GM12878 (cell line): ENCODE data around the gene TUBB1. TPM values are rescaled to one million over a fixed set of nuclear protein-coding genes. Genes with fewer than 3 reads are reported as not detected.

Experiments
- ASH2L ChIP-seq: fragments of 300-600, 200-600 bp; sonication (generic); IDR thresholded peaks from 2 replicates; pipeline ENCODE4 v1.6.1; 2017; ENCODE audit warnings: low read depth, mild to moderate bottlenecking, borderline replicate concordance
- BCL11A ChIP-seq: IDR thresholded peaks from 2 replicates; pipeline ENCODE4 v1.6.1; 2011; ENCODE audit warnings: low read depth, low read length
- FOS ChIP-seq: IDR thresholded peaks from 3 replicates; pipeline ENCODE4 v1.6.1; 2011; ENCODE audit warnings: borderline replicate concordance; ENCODE audit not compliant: insufficient read length; ENCODE audit errors: extremely low read depth
- NR2C2 ChIP-seq: IDR thresholded peaks from 2 replicates; pipeline ENCODE4 v1.6.1; 2011; ENCODE audit warnings: borderline replicate concordance, low read depth; ENCODE audit not compliant: control insufficient read depth, insufficient read length
- POLR2AphosphoS5 ChIP-seq: IDR thresholded peaks from 2 replicates; pipeline ENCODE4 v1.6.1; 2011; ENCODE audit warnings: mild to moderate bottlenecking, low read length, inconsistent platforms
- RELA ChIP-seq: fragments of 450-650 bp; IDR thresholded peaks from 2 replicates; pipeline ENCODE4 v1.8.0; 2014; ENCODE audit warnings: borderline replicate concordance; ENCODE audit not compliant: partially characterized antibody
- STAT3 ChIP-seq: IDR thresholded peaks from 2 replicates; pipeline ENCODE4 v1.6.1; 2011; ENCODE audit warnings: low read depth, low read length, improper control_type of control experiment
- TAF1 ChIP-seq: IDR thresholded peaks from 2 replicates; pipeline ENCODE4 v1.6.1; 2011; ENCODE audit warnings: mild to moderate bottlenecking, low read depth, low read length, borderline replicate concordance
- YBX1 ChIP-seq: fragments of 450-650 bp; IDR thresholded peaks from 2 replicates; pipeline ENCODE4 v1.6.1; 2016; ENCODE audit warnings: antibody characterized with exemption
- ZSCAN29 ChIP-seq: fragments of 450-650 bp; IDR thresholded peaks from 2 replicates; pipeline ENCODE4 v1.6.1; 2017; ENCODE audit warnings: mild to moderate bottlenecking, moderate library complexity
- polyA plus RNA-seq, 11 experiments: library from polyadenylated mRNA; depleted of rRNA in 4 of 11; unstranded in 6 of 11; stranded (reverse) in 5 of 11; fragments of >200 nt; fragmentation: Nextera tagmentation in 4 of 11; fragmentation: Illumina TruSeq in 1 of 11; extraction: Ambion mirVana in 4 of 11; extraction: Trizol in 1 of 11; gene quantifications; 1 replicate in 1 of 11; 2 replicates in 10 of 11; pipeline versions ENCODE4 v1.2.1 to v1.2.3, GENCODE V29; 2011 to 2016; ENCODE audit warnings: inconsistent platforms in 2 of 11, missing spikeins in 2 of 11, low read depth in 1 of 11
- total RNA-seq, 4 experiments: library from RNA; depleted of rRNA in 3 of 4; stranded (reverse); fragments of >200 nt in 3 of 4; fragmentation: Illumina TruSeq in 1 of 4; extraction: Trizol in 1 of 4; gene quantifications; 2 replicates each; pipeline versions ENCODE4 v1.2.1 to v1.2.3, GENCODE V29; 2013 to 2021
- TF ChIP-seq, protein P1 (sequence below): fragments of 450-650 bp; IDR thresholded peaks from 2 replicates; pipeline ENCODE4 v1.6.1; 2016; ENCODE audit warnings: mild to moderate bottlenecking, moderate library complexity, borderline replicate concordance

The TUBB1 gene
- total and polyA plus RNA-seq, 10 of the 15 experiments (the other 5 are each of a cell fraction or from before 2014, with no cell fraction given): 0.02 to 0.20 (median 0.06) TPM; not detected in 3

- TF ChIP-seq, protein P1, sequence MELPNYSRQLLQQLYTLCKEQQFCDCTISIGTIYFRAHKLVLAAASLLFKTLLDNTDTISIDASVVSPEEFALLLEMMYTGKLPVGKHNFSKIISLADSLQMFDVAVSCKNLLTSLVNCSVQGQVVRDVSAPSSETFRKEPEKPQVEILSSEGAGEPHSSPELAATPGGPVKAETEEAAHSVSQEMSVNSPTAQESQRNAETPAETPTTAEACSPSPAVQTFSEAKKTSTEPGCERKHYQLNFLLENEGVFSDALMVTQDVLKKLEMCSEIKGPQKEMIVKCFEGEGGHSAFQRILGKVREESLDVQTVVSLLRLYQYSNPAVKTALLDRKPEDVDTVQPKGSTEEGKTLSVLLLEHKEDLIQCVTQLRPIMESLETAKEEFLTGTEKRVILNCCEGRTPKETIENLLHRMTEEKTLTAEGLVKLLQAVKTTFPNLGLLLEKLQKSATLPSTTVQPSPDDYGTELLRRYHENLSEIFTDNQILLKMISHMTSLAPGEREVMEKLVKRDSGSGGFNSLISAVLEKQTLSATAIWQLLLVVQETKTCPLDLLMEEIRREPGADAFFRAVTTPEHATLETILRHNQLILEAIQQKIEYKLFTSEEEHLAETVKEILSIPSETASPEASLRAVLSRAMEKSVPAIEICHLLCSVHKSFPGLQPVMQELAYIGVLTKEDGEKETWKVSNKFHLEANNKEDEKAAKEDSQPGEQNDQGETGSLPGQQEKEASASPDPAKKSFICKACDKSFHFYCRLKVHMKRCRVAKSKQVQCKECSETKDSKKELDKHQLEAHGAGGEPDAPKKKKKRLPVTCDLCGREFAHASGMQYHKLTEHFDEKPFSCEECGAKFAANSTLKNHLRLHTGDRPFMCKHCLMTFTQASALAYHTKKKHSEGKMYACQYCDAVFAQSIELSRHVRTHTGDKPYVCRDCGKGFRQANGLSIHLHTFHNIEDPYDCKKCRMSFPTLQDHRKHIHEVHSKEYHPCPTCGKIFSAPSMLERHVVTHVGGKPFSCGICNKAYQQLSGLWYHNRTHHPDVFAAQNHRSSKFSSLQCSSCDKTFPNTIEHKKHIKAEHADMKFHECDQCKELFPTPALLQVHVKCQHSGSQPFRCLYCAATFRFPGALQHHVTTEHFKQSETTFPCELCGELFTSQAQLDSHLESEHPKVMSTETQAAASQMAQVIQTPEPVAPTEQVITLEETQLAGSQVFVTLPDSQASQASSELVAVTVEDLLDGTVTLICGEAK: no peak
- TF ChIP-seq FOS (no peak), ASH2L (no peak), ZSCAN29 (no peak), RELA (no peak), BCL11A (no peak), TAF1 (no peak), YBX1 (no peak), NR2C2 (no peak), POLR2AphosphoS5 (no peak), STAT3 (no peak)
Measured at GRCh38 chr20:58991715-58992114, 27.5 kb upstream of the TUBB1 start (continued).
